NCI-H2171 (cell line): Measurements from ENCODE around the gene C14orf180.

Experiments
- DNase-seq: peaks from one replicate; lab custom pipeline; 2025; lab: John Stamatoyannopoulos, UW

C14orf180 gene

GRCh38 chr14:104593710-104594136 lies 14.2 kb downstream of the C14orf180 start:
- DNase-seq = no peak

- DNase-seq = no peak
Observed at GRCh38 chr14:104594310-104595046, 14.9 kb downstream of the C14orf180 start.

DNA sequence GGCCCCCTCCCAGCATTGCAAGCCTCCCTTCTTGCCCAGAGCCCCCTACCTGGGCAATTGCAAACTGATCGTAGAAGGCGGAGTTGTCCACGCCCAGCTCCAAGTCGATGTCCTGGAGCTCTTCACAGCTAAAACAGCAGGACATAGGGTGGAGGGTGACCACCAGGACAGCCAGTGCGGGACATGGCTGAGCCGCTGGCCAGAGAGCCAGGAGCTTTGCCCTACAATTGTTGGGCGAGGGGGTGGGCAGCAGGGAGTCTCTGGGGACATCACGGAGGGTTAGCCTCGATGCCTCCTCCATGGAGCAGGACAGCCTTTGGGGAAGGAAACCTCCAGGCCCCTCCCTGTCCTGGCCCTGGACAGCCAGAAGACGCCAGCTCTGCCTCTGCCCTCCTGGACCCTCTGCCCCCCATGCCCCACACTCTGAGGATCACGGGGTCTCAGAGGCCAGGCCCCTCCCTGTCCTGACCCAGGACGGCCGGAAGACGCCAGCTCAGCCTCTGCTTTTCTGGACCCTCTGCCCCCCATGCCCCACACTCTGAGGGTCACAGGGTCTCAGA lies 15.6 kb downstream of the C14orf180 start:
- no peak for DNase-seq

- no peak for DNase-seq
Observed at GRCh38 chr14:104595911-104596450, 16.4 kb downstream of the C14orf180 start.

- no peak for DNase-seq
Observed at GRCh38 chr14:104596451-104596918, 16.9 kb downstream of the C14orf180 start.

DNA sequence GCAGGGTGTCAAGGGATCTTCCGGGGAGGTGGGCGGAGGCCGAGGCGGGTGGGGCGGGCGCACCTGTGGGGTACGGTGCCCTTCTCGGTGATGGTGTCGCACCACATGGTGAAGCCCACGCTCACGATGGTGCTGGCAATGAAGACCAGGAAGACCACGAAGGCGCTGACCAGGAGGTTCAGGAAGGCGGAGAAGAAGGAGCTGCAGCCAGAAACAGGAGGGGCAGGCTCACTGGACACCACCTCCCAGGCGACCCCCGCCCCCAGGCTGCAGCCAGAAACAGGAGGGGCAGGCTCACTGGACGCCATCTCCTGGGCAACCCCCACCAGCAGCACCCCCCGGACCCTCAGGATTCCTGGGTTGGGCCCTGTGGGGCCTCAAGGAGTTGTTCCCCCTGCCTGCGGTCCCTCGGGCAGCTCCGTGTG lies 17.4 kb downstream of the C14orf180 start:
- no peak for DNase-seq

DNA sequence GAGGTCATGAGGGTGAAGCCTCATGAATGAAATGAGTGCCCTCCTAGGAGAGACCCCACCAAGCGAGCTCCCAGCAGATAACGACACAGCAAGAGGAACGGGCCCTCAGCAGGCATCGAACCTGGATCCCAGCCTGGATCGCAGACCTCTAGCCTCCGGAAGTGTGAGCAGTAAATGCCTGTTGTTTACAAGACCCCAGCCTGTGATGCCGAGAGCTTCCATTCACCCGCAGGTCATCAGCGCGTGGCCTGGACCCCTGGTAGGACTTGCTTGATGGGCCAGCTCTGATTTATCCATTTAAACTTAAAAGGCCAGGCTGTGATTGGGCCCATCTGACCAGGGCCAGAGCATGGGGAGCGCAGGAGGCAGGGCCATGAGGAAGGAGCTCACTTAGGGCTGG lies 18.0 kb downstream of the C14orf180 start:
- DNase-seq = no peak

GRCh38 chr14:104598039-104598909 lies 18.7 kb downstream of the C14orf180 start:
- DNase-seq = no peak

- no peak for DNase-seq
Observed at GRCh38 chr14:104598910-104599273, 19.3 kb downstream of the C14orf180 start.

GRCh38 chr14:104599446-104599845 lies 19.9 kb downstream of the C14orf180 start:
- no peak for DNase-seq

DNA sequence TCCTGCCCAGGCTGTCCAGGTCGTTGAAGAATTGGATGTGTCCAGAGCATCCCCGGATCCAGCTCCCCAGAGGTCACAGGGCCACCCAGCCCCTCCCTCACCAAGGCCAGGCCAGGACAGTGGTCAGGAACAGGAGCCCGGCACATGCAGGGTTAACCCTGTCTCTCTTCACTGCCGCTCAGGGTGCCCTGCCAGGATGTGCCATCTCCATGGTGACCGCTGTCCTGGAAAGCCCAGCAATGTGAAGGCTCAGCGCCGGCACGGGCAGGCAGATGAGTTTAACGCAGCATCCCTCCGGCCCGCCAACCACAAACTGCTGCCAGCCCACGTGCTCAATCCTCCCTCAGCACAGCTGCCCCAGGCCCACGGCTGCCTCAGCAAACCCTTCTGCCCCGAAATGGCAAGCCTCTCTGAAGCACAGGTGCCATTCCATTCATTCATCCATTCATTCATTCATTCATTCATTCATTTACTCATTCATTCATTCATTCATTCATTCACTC lies 20.6 kb downstream of the C14orf180 start:
- DNase-seq = no peak

DNA sequence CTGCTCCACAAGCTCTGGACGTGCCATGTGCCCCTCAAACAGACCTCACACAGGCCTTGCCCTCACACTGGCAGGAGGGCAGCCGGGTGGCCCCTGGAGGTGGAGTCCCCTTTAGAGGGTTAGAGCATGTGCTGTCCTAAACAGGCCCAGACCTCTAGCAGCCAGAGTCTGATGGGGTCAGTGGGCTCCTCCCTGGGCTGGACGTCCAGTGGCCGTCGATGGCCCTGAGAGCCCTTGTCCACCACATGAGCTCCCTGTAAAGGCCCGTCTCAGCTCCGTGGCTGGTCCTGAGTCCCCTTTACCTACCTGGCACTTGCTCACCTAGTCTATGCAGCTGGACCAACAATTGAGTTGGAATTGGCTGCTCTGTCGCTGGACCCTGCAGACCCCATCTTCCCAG lies 21.2 kb downstream of the C14orf180 start:
- no peak for DNase-seq

GRCh38 chr14:104601786-104602185 lies 22.2 kb downstream of the C14orf180 start:
- peak; percentile 76 for DNase-seq

- DNase-seq = no peak
Observed at GRCh38 chr14:104602315-104602932, 22.9 kb downstream of the C14orf180 start.

DNA sequence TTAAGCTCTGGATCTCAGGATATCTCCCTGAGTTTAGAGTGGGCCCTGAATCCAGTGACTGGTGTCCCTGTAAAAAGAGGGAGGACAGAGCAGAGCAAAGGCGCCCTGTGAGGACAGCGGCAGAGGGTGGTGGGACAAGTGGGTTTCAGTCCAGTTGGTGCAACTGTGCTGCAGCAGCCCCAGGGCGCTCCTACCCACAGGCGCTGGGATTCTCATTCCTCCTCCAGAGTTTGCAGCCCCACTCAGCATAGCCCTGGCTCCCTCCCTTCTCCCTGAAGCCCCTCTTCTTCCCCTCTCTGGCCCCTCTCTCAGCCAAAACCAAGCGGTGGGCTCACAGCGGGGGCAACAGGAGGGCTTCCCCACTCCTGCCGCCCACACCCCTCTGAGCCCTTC lies 23.4 kb downstream of the C14orf180 start:
- no peak for DNase-seq

GRCh38 chr14:104603711-104604401 lies 24.3 kb downstream of the C14orf180 start:
- peak; percentile 47 for DNase-seq

DNA sequence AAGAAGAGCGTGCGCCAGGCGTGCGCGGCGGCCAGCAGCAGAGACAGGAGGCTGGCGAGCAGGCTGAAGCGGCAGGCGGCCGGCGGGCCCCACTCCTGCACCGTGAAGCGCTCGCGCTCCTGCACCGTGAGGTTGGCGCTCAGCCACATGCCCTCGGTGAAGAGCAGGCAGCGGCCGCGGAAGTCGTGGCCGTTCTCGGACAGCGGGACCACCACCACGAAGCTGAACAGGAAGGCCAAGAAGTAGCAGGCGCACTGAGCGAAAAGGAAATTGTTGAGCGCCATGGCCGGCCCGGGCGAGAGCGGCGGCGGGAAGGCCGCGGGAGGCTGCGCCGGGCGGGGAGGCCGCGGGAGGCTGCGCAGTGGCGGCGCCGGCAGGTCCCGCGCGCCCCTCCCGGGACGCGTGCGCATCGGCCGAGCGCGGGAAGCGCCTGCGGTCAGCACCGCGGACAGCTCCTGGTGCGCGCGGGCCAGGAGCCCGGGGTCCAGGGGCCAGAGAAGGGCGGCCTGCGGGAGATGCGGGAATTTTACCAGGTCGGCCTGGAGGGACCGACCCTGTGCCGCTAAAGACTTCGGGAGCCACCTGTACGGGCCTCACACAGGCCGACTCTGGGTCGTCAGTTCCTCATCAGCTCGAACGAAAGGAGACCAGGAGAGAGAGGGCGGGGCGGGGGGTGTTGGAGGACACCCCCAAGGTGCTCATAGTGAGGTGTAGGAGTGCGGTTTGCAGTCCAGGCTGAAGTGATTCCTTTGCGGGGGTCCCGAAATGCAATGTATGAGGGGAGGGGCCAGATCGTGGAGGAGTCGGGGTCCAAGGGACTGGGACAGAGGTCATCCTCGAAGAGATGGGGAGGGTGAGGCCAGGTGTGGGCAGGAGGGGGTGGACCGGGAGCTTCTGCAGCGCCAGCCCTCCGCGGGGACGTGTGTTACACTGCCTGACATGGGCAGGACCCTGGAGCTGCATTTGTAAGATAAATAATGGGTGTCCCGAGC lies 25.2 kb downstream of the C14orf180 start, which contains the start of gene TMEM179:
Gene TMEM179, minus strand, starts transcription at position 315 of the 992 bp plus-strand sequence. Its CDS starts 31 bp downstream, at position 284.
- DNase-seq = peak; percentile 43

DNA sequence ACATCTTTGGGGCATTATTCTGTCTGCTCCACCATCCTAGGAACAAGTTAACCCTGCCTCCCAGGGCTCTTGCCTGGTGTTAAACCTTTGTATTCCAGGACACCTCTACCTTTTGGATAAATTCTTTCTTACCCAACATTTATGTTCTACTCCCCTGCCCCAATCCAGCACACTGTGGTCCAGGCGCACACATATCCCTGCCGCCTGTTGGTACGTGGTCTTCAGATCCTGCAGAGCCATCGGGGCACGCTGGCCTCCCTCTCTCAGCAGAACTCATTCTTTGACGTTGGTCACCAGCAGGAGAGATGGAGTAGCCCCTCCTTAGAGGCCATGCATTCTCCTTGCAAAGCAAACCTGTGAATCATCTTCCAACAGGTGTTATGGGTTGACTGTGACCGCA lies 30.1 kb downstream of the C14orf180 start:
- DNase-seq = no peak

DNA sequence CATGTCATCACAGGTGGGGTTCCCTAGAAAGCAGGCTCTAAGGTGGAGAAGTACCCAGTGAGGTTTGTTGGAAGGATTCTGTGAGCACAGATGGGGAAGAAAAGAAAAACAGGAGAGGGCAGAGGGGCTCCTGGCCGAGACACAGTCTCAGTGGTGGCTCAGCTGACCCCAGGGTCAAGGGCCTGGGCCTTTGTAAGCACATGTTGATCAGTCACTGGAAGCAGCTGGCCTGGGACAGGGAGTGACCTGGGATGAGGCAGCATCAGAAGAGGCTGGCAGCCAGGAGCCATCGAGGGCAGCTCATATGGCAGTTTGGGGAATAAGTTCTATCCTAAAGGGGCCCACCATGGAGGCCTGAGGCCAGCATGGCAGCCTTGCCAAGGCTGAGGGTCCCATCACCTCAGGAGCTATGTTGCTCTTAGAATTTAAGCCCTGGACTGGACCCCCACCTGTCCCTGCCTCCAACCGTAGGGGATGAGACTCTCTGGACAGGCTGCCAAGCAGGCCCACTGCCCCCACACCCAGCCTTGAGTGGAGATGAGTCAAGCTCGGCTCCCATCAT lies 31.3 kb downstream of the C14orf180 start:
- DNase-seq = no peak
